Fibroblast of pulmonary artery (primary cell): ENCODE data around the gene TFAP2E.

Experiments
- DNase-seq: peaks from one replicate; pipeline ENCODE4 v3.0.0-alpha.2; 2010; ENCODE audit warnings: low read depth
- H3K4me3 ChIP-seq: replicated peaks from 2 replicates; pipeline ENCODE4 v1.5.1; 2011; ENCODE audit warnings: low read depth, mild to moderate bottlenecking, control low read depth, low read length, moderate library complexity
- TF ChIP-seq, protein P1 (sequence below): IDR thresholded peaks from 2 replicates; pipeline ENCODE4 v1.5.1; 2011; ENCODE audit warnings: mild to moderate bottlenecking, control low read depth, low read length, inconsistent platforms; ENCODE audit errors: missing control alignments

The TFAP2E gene

DNA sequence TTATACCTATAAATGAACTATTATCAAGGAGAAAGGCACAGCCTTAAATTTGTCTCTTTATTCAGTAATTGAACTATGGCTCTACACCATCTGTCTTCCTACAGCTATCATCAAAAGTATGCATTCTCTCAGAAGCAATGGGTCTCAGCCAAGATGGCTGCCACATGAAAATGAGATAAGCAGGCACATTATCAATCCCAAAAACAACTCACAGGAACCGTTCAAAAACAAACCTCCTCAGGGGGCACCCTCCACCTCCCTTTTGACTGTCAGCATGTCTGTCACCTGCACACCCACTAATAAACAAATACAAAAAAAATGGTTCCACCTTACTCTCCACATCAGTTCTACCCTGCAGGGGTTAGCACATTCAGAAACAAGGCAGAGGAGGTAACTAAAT lies 39.5 kb upstream of the TFAP2E start:
- no peak for DNase-seq
- TF ChIP-seq, protein P1, sequence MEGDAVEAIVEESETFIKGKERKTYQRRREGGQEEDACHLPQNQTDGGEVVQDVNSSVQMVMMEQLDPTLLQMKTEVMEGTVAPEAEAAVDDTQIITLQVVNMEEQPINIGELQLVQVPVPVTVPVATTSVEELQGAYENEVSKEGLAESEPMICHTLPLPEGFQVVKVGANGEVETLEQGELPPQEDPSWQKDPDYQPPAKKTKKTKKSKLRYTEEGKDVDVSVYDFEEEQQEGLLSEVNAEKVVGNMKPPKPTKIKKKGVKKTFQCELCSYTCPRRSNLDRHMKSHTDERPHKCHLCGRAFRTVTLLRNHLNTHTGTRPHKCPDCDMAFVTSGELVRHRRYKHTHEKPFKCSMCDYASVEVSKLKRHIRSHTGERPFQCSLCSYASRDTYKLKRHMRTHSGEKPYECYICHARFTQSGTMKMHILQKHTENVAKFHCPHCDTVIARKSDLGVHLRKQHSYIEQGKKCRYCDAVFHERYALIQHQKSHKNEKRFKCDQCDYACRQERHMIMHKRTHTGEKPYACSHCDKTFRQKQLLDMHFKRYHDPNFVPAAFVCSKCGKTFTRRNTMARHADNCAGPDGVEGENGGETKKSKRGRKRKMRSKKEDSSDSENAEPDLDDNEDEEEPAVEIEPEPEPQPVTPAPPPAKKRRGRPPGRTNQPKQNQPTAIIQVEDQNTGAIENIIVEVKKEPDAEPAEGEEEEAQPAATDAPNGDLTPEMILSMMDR, result no peak
- H3K4me3 ChIP-seq, result no peak overlapping the region

DNA sequence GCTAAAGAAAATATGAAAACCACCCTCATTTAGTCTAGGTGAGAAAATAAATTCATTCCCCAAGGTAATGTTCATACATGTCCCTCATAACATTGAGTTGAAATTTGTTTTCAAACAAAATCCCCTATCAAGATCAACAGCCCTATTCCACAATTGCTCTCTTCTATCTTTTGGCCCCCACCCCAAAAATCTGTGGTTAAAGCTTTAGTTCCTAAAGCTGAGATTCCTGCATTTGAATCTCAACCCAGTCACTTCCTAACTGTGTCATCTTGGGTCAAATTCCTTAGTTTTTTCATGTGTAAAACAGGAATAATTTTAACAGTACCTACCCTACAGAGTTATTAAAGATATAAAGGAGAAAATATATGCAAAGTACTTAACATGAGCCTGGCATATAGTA lies 37.9 kb upstream of the TFAP2E start:
- no peak for DNase-seq
- no peak overlapping the region for H3K4me3 ChIP-seq
- TF ChIP-seq, protein P1, result no peak

DNA sequence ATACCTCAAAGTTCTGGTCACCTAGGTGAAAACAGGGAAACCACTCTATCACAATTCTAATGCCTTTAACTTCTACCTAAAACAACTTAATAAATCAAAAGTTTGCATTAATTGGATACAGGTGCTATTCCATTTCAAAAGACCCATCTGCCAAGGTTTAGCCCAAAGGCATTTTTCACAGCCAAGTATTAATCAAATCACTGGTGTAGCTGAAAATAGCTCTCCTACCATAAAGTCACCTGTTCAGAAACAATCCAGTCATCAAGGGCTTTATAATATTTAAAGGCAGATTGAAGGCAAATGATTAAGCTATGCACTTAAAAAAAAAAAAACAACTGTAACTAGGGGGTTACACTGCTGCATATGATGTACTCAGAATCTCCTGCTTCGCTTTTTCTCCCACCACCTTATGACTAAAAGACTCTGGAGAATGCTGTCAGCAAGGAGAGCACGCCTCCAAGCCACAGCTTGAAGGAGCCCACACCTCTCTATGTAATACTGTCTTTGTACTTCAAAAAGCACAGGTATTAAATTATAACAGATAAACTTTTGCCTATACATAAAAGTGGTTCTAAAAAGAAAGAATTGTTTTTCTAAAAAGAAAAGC lies 36.5 kb upstream of the TFAP2E start:
- DNase-seq, result no peak
- no peak overlapping the region for H3K4me3 ChIP-seq
- TF ChIP-seq, protein P1, result no peak

DNA sequence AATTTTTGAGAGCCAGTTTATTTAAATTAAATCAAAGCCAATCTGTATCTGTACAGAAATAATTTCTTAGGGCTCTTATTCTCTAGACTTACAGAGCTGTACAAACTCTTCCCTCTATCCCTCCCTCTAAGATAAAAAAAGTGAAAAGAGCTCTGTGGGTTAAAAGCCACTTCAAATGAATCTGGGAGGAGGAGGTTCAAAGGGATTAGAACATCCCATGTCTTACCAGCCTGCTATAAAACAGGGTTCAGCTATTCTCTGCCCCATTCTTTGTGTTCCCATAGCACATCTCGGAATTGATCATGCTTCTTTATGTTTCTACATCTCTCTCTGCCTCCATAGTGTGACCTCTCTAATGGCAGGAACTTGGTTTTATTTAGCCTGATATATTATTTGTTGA lies 35.3 kb upstream of the TFAP2E start:
- H3K4me3 ChIP-seq, result no peak overlapping the region
- TF ChIP-seq, protein P1, result no peak

GRCh38 chr1:35539073-35539823 lies 33.9 kb upstream of the TFAP2E start:
- no peak overlapping the region for H3K4me3 ChIP-seq
- TF ChIP-seq, protein P1, result no peak
- peak; percentile 38 for DNase-seq

More for the DNA sequence above, 35.3 kb upstream of the TFAP2E start:
- DNase-seq, result no peak

DNA sequence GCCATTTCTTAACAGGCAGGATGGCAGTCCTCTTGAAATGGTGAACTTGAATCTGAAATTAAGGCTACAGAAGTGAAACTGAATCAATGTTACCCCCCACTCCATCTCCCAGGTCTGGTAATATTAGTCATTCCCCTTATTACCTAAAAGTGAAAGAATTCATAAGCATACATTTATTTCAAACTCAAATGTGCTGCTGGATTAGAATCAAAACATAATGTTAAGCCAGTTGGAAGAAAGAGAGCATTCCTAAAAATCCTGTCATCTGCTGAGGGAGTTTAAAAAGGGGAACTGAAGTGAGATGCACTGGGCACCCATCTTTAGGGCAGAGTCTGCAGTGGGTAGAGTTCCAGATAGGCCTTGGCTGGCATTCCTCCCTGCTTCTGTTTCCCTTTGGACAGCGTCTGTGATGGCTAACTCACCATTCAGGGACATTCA lies 33.3 kb upstream of the TFAP2E start:
- DNase-seq, result peak; percentile 36
- TF ChIP-seq, protein P1, result no peak
- H3K4me3 ChIP-seq, result no peak overlapping the region

- peak; percentile 68 for DNase-seq
- TF ChIP-seq, protein P1, result peak; percentile 17
- H3K4me3 ChIP-seq, result no peak overlapping the region
These were observed 28.1 kb upstream of the TFAP2E start for GRCh38 chr1:35544976-35545375.
